ENCODE data around the gene SLCO3A1.
"Not testable (repeated sequence)": the region's sequence is repeated elsewhere in the genome, so short reads cannot be mapped to it uniquely, and the experiment has no call there.

The SLCO3A1 gene

GRCh38 chr15:92061511-92062195 is 208.1 kb downstream of the SLCO3A1 start:
- no peak for DNase-seq (ENCODE audit: low read depth in 1 of 2, low spot score in 1 of 2)

- DNase-seq (ENCODE audit: low read depth in 1 of 2, low spot score in 1 of 2): no peak
Measured at GRCh38 chr15:92062505-92062904, 209.0 kb downstream of the SLCO3A1 start.

GRCh38 chr15:92068121-92068520 is 214.6 kb downstream of the SLCO3A1 start:
- no peak for DNase-seq (ENCODE audit: low read depth in 1 of 2, low spot score in 1 of 2)

GRCh38 chr15:92069308-92070250 is 216.1 kb downstream of the SLCO3A1 start:
- DNase-seq (ENCODE audit: low read depth in 1 of 2, low spot score in 1 of 2): peak in 1 of 2 donors; percentile 25

GRCh38 chr15:92070251-92070650 is 216.7 kb downstream of the SLCO3A1 start:
- DNase-seq (ENCODE audit: low read depth in 1 of 2, low spot score in 1 of 2): not testable (repeated sequence)

GRCh38 chr15:92071045-92071634 is 217.6 kb downstream of the SLCO3A1 start:
- no peak for DNase-seq (ENCODE audit: low read depth in 1 of 2, low spot score in 1 of 2)

GRCh38 chr15:92073044-92073785 is 219.7 kb downstream of the SLCO3A1 start:
- no peak for DNase-seq (ENCODE audit: low read depth in 1 of 2, low spot score in 1 of 2)

GRCh38 chr15:92074101-92074500 is 220.6 kb downstream of the SLCO3A1 start:
- no peak for DNase-seq (ENCODE audit: low read depth in 1 of 2, low spot score in 1 of 2)

GRCh38 chr15:92074646-92075045 is 221.1 kb downstream of the SLCO3A1 start:
- no peak for DNase-seq (ENCODE audit: low read depth in 1 of 2, low spot score in 1 of 2)

GRCh38 chr15:92075764-92076163 is 222.3 kb downstream of the SLCO3A1 start:
- DNase-seq (ENCODE audit: low read depth in 1 of 2, low spot score in 1 of 2): no peak

- DNase-seq (ENCODE audit: low read depth in 1 of 2, low spot score in 1 of 2): no peak
Measured at GRCh38 chr15:92076541-92076940, 223.0 kb downstream of the SLCO3A1 start.

- peak; percentile 31 to 36 for DNase-seq (ENCODE audit: low read depth in 1 of 2, low spot score in 1 of 2)
Measured at GRCh38 chr15:92077353-92078085, 224.0 kb downstream of the SLCO3A1 start.

GRCh38 chr15:92078270-92078669 is 224.8 kb downstream of the SLCO3A1 start:
- DNase-seq (ENCODE audit: low read depth in 1 of 2, low spot score in 1 of 2): no peak

GRCh38 chr15:92079047-92079446 is 225.5 kb downstream of the SLCO3A1 start:
- no peak for DNase-seq (ENCODE audit: low read depth in 1 of 2, low spot score in 1 of 2)

GRCh38 chr15:92079647-92080255 is 226.2 kb downstream of the SLCO3A1 start:
- no peak for DNase-seq (ENCODE audit: low read depth in 1 of 2, low spot score in 1 of 2)

- no peak for DNase-seq (ENCODE audit: low read depth in 1 of 2, low spot score in 1 of 2)
Measured at GRCh38 chr15:92082006-92082843, 228.7 kb downstream of the SLCO3A1 start.

GRCh38 chr15:92083190-92083589 is 229.7 kb downstream of the SLCO3A1 start:
- DNase-seq (ENCODE audit: low read depth in 1 of 2, low spot score in 1 of 2): no peak

GRCh38 chr15:92087211-92087610 is 233.7 kb downstream of the SLCO3A1 start:
- no peak for DNase-seq (ENCODE audit: low read depth in 1 of 2, low spot score in 1 of 2)

GRCh38 chr15:92091155-92091734 is 237.7 kb downstream of the SLCO3A1 start:
- no peak for DNase-seq (ENCODE audit: low read depth in 1 of 2, low spot score in 1 of 2)

Measured in activated T-helper 1 cell treated with anti-CD3 and anti-CD28 coated beads, Interleukin-2, amount 50 U/mL, for 16 hours (primary cell).